ENCODE data around the gene RAPGEF4.

GRCh38 chr2:173008786-173009185 lies 273.1 kb downstream of the RAPGEF4 start:
- TF ChIP-seq CTCF (IDR thresholded peaks at IDR 0.05): no peak
- no peak for TF ChIP-seq KAT7 (CRISPR knock-in tag; IDR thresholded peaks at IDR 0.05; ENCODE audit: borderline replicate concordance)
- no peak for TF ChIP-seq ZNF416 (CRISPR knock-in tag; IDR thresholded peaks at IDR 0.05)
- TF ChIP-seq USF1 (CRISPR knock-in tag; IDR thresholded peaks at IDR 0.05): no peak
- no peak for TF ChIP-seq CBFB (CRISPR knock-in tag; IDR thresholded peaks at IDR 0.05; ENCODE audit: low read depth)
- no peak for TF ChIP-seq ETV6 (CRISPR knock-in tag; IDR thresholded peaks at IDR 0.05)
- no peak for TF ChIP-seq JUN (CRISPR knock-in tag; IDR thresholded peaks at IDR 0.05)
